H9 (cell line): ENCODE data around the gene AXL. TPM values are rescaled to one million over a fixed set of nuclear protein-coding genes. Genes with fewer than 3 reads are reported as not detected.

Source experiments
- DNase-seq: peaks from one replicate; pipeline ENCODE4 v3.0.0-alpha.2; 2017
- H2AFZ ChIP-seq: one replicate; pipeline ENCODE4 v1.6.1; 2013; ENCODE audit warnings: mild to moderate bottlenecking, low read length, control low read depth, moderate library complexity
- H2AK5ac ChIP-seq: 2 replicates; pipeline ENCODE4 v1.6.1; 2013; ENCODE audit warnings: low read length, control low read depth, mixed read lengths; ENCODE audit not compliant: insufficient read length
- H2BK120ac ChIP-seq: one replicate; pipeline ENCODE4 v1.6.1; 2013; ENCODE audit warnings: low read depth, mild to moderate bottlenecking, low read length, control low read depth, inconsistent platforms; ENCODE audit not compliant: poor library complexity, severe bottlenecking
- H2BK12ac ChIP-seq: 2 replicates; pipeline ENCODE4 v1.6.1; 2013; ENCODE audit warnings: low read length, control low read depth, mixed read lengths, low read depth; ENCODE audit not compliant: insufficient read length
- H2BK15ac ChIP-seq: 2 replicates; pipeline ENCODE4 v1.6.1; 2013; ENCODE audit warnings: low read depth, low read length, control low read depth
- H2BK20ac ChIP-seq: one replicate; pipeline ENCODE4 v1.6.1; 2013; ENCODE audit warnings: low read depth, mild to moderate bottlenecking, low read length, control low read depth, inconsistent platforms; ENCODE audit not compliant: poor library complexity, severe bottlenecking
- H2BK5ac ChIP-seq: 2 replicates; pipeline ENCODE4 v1.6.1; 2013; ENCODE audit warnings: low read length, control low read depth, mixed read lengths; ENCODE audit not compliant: insufficient read length
- H3K14ac ChIP-seq: 2 replicates; pipeline ENCODE4 v1.6.1; 2013; ENCODE audit warnings: low read length, control low read depth; ENCODE audit not compliant: insufficient read depth
- H3K18ac ChIP-seq: 2 replicates; pipeline ENCODE4 v1.6.1; 2013; ENCODE audit warnings: low read depth, mild to moderate bottlenecking, mixed read lengths, low read length, control low read depth; ENCODE audit not compliant: insufficient read length
- H3K23ac ChIP-seq: 2 replicates; pipeline ENCODE4 v1.6.1; 2013; ENCODE audit warnings: low read length, control low read depth, mixed read lengths, low read depth; ENCODE audit not compliant: insufficient read length
- H3K23me2 ChIP-seq: 2 replicates; pipeline ENCODE4 v1.6.1; 2013; ENCODE audit warnings: low read depth, mild to moderate bottlenecking, mixed read lengths, low read length, control low read depth; ENCODE audit not compliant: insufficient read length, poor library complexity, severe bottlenecking
- H3K27ac ChIP-seq: 2 replicates; pipeline ENCODE4 v1.5.1; 2013; ENCODE audit warnings: low read length, control low read depth, mixed read lengths, low read depth; ENCODE audit not compliant: insufficient read length
- H3K27me3 ChIP-seq: 2 replicates; pipeline ENCODE4 v1.6.1; 2013; ENCODE audit warnings: low read length, control low read depth, inconsistent platforms; ENCODE audit not compliant: insufficient read depth
- H3K4ac ChIP-seq: 2 replicates; pipeline ENCODE4 v1.6.1; 2013; ENCODE audit warnings: low read depth, mild to moderate bottlenecking, control low read depth, inconsistent platforms, low read length, moderate library complexity
- H3K4me1 ChIP-seq: 2 replicates; pipeline ENCODE4 v1.6.1; 2013; ENCODE audit warnings: low read length, control low read depth, inconsistent platforms; ENCODE audit not compliant: insufficient read depth
- H3K4me2 ChIP-seq: 2 replicates; pipeline ENCODE4 v1.6.1; 2013; ENCODE audit warnings: low read length, control low read depth, mixed read lengths; ENCODE audit not compliant: insufficient read length, insufficient read depth
- H3K56ac ChIP-seq: 2 replicates; pipeline ENCODE4 v1.6.1; 2013; ENCODE audit warnings: low read depth, mild to moderate bottlenecking, mixed read lengths, low read length, control low read depth; ENCODE audit not compliant: insufficient read length
- H3K79me1 ChIP-seq: 2 replicates; pipeline ENCODE4 v1.6.1; 2013; ENCODE audit warnings: low read depth, mild to moderate bottlenecking, moderate library complexity, low read length, control low read depth, inconsistent platforms; ENCODE audit not compliant: insufficient read depth, poor library complexity, severe bottlenecking
- H3K79me2 ChIP-seq: 2 replicates; pipeline ENCODE4 v1.6.1; 2013; ENCODE audit warnings: low read length, control low read depth, inconsistent platforms; ENCODE audit not compliant: insufficient read depth
- H3K9ac ChIP-seq: 2 replicates; pipeline ENCODE4 v1.6.1; 2013; ENCODE audit warnings: low read length, control low read depth, mixed read lengths; ENCODE audit not compliant: insufficient read length; ENCODE audit errors: extremely low read depth
- H3K9me3 ChIP-seq: one replicate; pipeline ENCODE4 v1.6.1; 2013; ENCODE audit warnings: low read depth, low read length, inconsistent platforms; ENCODE audit not compliant: control insufficient read depth
- H3T11ph ChIP-seq: one replicate; pipeline ENCODE4 v1.6.1; 2013; ENCODE audit warnings: mild to moderate bottlenecking, low read length, control low read depth, inconsistent platforms
- H4K20me1 ChIP-seq: one replicate; pipeline ENCODE4 v1.6.1; 2013; ENCODE audit not compliant: control insufficient read depth, insufficient read length, insufficient read depth
- H4K5ac ChIP-seq: 2 replicates; pipeline ENCODE4 v1.6.1; 2013; ENCODE audit warnings: low read depth, mild to moderate bottlenecking, mixed read lengths, low read length, control low read depth; ENCODE audit not compliant: insufficient read length
- H4K8ac ChIP-seq: replicated peaks from 2 replicates; pipeline ENCODE4 v1.6.1; 2013; ENCODE audit warnings: low read length, control low read depth, mixed read lengths, low read depth; ENCODE audit not compliant: insufficient read length
- H4K91ac ChIP-seq: 2 replicates; pipeline ENCODE4 v1.6.1; 2013; ENCODE audit warnings: low read depth, mild to moderate bottlenecking, moderate library complexity, mixed read lengths, low read length, control low read depth; ENCODE audit not compliant: insufficient read length
- H3K27ac Mint-ChIP-seq, 3 experiments: 2 replicates in 2 of 3; 3 replicates in 1 of 3; pipeline ENCODE4 v1.8.0; 2020 to 2021; ENCODE audit warnings: mixed read lengths in 3 of 3, mild to moderate bottlenecking in 1 of 3, moderate library complexity in 1 of 3
- H3K27me3 Mint-ChIP-seq: 2 replicates; pipeline ENCODE4 v1.8.0; 2021; ENCODE audit warnings: low read depth, mild to moderate bottlenecking, moderate library complexity, mixed read lengths
- H3K36me3 Mint-ChIP-seq, 3 experiments: 2 replicates in 2 of 3; 3 replicates in 1 of 3; pipeline ENCODE4 v1.8.0; 2020 to 2021; ENCODE audit warnings: low read depth in 3 of 3, mixed read lengths in 3 of 3; ENCODE audit not compliant: insufficient read depth in 1 of 3
- H3K4me1 Mint-ChIP-seq, 2 experiments: 2 replicates each; pipeline ENCODE4 v1.8.0; 2020; ENCODE audit warnings: mixed read lengths in 2 of 2
- H3K4me3 Mint-ChIP-seq, 2 experiments: 2 replicates in 1 of 2; 3 replicates in 1 of 2; pipeline ENCODE4 v1.8.0; 2020 to 2021; ENCODE audit warnings: mild to moderate bottlenecking in 2 of 2, mixed read lengths in 2 of 2, moderate library complexity in 1 of 2
- H3K9me3 Mint-ChIP-seq, 2 experiments: 2 replicates in 1 of 2; 3 replicates in 1 of 2; pipeline ENCODE4 v1.8.0; 2020; ENCODE audit warnings: mild to moderate bottlenecking in 2 of 2, mixed read lengths in 2 of 2, moderate library complexity in 1 of 2
- WGBS: extraction: QIAGEN DNeasy Blood & Tissue Kit; methylation state at CpG from one replicate; pipeline ENCODE4 v1.1.7; 2013; ENCODE audit warnings: missing lambda C conversion rate, low lambda C conversion rate, mixed read lengths; ENCODE audit not compliant: insufficient read length; ENCODE audit errors: extremely low coverage; 5-methylcytosine and 5-hydroxymethylcytosine counted together
- total RNA-seq: library from RNA; stranded (reverse); gene quantifications from 2 replicates; pipeline ENCODE4 v1.2.1, GENCODE V29; 2021
- TF ChIP-seq, protein P1 (sequence below): fragments of 200-600 bp; sonication (generic); conservative IDR thresholded peaks from 3 replicates; pipeline ENCODE4 v1.8.0; 2021; ENCODE audit warnings: antibody characterized with exemption, mild to moderate bottlenecking

Gene AXL
- total RNA-seq, 1 experiment from 2014 or later = 29.4 TPM

DNA sequence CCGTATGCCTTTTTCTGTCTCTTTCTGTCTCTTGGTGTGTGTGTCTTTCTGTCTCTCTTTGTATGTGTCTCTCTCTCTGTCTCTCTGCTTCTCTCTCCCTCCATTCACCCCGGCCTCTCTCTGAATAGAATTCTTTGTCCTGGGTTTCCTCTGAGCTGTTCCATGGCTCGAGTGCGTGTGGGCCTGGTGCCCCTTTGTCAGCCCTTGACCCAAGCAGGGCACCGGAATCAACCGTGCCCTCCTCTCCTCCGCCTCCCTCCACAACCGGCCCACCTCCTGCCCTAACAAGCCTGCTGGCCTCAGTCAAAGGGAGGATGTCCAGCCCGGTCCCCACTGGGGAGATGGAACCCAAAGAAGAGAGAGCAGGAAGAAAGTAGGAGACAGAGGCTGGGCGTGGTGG, 3.2 kb downstream of the AXL start:
- TF ChIP-seq, protein P1, sequence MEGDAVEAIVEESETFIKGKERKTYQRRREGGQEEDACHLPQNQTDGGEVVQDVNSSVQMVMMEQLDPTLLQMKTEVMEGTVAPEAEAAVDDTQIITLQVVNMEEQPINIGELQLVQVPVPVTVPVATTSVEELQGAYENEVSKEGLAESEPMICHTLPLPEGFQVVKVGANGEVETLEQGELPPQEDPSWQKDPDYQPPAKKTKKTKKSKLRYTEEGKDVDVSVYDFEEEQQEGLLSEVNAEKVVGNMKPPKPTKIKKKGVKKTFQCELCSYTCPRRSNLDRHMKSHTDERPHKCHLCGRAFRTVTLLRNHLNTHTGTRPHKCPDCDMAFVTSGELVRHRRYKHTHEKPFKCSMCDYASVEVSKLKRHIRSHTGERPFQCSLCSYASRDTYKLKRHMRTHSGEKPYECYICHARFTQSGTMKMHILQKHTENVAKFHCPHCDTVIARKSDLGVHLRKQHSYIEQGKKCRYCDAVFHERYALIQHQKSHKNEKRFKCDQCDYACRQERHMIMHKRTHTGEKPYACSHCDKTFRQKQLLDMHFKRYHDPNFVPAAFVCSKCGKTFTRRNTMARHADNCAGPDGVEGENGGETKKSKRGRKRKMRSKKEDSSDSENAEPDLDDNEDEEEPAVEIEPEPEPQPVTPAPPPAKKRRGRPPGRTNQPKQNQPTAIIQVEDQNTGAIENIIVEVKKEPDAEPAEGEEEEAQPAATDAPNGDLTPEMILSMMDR = no peak
- DNase-seq = no peak
- H3K79me2 ChIP-seq = no peaks in the 10 kb centered on the region
- Mint-ChIP-seq H3K27me3 (peaks cover 8% of the 10 kb centered on the region), H3K27ac (peak overlapping the region in 1 of 3 experiments; percentile 5; a peak in 3 of 7 replicates), H3K36me3 (peaks cover 12 to 20% (median 13%) of the 10 kb centered on the region in 3 experiments), H3K4me3 (peak overlapping the region in 1 of 2 experiments; percentile 4; a peak in 1 of 5 replicates), H3K4me1 (peaks cover 55 to 65% of the 10 kb centered on the region in 2 experiments), H3K9me3 (no peaks in the 10 kb centered on the region; a peak in 2 of 5 replicates)
- no peak overlapping the region for H2BK15ac ChIP-seq
- H2BK120ac ChIP-seq = no peak overlapping the region
- H4K20me1 ChIP-seq = no peaks in the 10 kb centered on the region
- H2BK12ac ChIP-seq = no peak overlapping the region
- no peak overlapping the region for H2BK5ac ChIP-seq
- no peak overlapping the region; the same call in 1 of the 2 replicates for H3K14ac ChIP-seq
- no peak overlapping the region for H2BK20ac ChIP-seq
- H3K27ac ChIP-seq = no peak overlapping the region
- H4K5ac ChIP-seq = no peak overlapping the region
- H3K9ac ChIP-seq = no peak overlapping the region
- H4K91ac ChIP-seq = no peak overlapping the region
- H3K9me3 ChIP-seq = no peaks in the 10 kb centered on the region
- no peak overlapping the region for H2AK5ac ChIP-seq
- H3K18ac ChIP-seq = no peak overlapping the region
- H3K4me1 ChIP-seq = peaks cover 5% of the 10 kb centered on the region; the same call in 1 of the 2 replicates
- no CpG with 5 or more reads among the region's 10 CpGs for WGBS
- H3T11ph ChIP-seq = no peak overlapping the region
- H4K8ac ChIP-seq = no peak overlapping the region
- H3K4ac ChIP-seq = no peak overlapping the region
- no peak overlapping the region for H3K23ac ChIP-seq
- H2AFZ ChIP-seq = no peak overlapping the region
- H3K79me1 ChIP-seq = no peaks in the 10 kb centered on the region
- peaks cover 14% of the 10 kb centered on the region for H3K23me2 ChIP-seq
- H3K27me3 ChIP-seq = no peaks in the 10 kb centered on the region
- no peak overlapping the region for H3K56ac ChIP-seq
- H3K4me2 ChIP-seq = no peak overlapping the region
